Left forelimb (tissue), 1 donor: ENCODE measurements around the gene SLX4.

Experiments
- DNase-seq: peaks from one replicate; pipeline ENCODE4 v3.0.0-alpha.2; 2018; ENCODE audit warnings: low spot score

SLX4 gene

DNA sequence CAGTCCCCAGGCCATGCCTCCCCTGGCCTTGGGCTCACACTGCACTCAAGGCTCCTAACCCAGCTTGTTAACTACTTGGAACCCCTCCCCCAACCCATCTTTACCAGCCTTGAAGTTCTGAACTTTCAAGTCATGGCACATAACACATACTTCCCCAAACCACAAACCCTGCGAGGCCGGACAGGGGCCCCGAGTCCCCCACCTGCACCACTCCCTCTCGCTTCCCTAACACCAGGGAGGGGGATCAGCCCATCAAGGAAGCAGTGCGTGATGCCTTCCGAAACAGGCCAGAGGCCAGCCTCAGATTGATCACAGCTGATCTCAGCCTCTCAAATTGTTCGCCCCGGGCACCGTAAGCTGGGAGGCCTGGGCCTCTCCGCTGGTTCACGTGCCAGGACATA, 31.2 kb downstream of the SLX4 start:
- no peak for DNase-seq

DNA sequence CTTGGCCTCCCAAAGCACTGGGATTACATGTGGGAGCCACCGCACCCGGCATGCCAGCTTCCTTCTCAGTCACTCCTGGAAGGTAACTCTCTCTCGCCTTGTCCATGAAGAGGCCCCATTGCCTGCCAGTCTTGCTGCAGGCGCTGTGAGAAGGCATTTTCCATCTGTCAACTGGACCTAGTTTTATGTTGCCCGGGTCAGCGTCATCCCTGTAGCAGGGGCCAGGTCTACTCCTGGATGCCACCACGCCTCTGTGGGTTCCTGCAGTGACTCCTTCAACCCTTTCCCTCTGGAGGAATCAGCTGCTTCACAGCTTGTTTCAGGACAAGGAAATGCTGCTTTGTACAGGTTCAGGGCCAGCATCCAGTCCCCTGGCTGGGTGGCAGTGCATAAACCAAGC, 31.6 kb downstream of the SLX4 start:
- DNase-seq, result no peak

DNA sequence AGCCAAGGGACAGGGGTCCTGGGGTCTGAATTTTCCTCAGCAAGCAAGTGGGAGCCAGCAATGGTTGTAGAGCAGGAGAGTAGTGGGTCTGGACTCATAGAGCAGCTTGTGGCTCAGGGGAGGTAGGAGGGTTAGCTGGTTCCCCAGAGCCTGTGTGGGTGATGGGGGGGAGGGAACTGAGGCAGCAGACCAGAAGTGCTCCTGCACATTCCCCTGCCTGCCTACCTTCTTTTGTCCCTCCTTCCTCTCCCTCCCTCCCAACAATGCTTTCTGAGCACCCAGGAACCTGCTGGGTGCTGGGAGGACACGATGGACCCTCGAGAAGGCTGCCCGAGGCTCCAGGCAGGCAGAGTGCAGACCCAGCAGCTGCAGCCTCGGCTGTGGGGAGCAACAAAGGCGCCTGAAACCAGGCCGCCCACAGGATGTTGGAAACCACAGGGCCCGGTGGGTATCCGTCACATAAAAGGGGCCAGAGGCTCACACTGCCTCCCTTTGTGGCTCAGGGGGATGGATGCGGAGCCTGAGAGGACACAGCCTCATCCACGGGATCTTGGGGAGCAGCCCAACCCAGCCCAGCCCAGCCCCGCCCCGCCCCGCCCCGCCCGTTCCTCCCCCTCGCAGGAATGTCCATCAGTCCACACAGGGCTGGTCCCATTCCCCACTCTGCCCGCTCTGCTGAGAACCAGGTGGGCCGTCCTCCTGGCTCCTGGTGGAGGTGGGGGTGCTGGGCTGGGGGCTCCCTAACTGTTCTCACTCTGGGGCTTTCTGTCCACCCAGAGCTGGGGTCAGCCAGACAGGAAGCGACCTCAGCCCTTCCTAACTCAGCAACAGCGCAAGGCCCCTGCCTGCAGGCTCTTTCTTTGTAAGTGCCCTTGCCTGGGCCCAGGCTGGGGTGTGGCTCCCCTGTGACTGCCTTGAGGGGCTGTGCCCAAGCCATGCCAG, 32.5 kb downstream of the SLX4 start:
- DNase-seq, result no peak

DNA sequence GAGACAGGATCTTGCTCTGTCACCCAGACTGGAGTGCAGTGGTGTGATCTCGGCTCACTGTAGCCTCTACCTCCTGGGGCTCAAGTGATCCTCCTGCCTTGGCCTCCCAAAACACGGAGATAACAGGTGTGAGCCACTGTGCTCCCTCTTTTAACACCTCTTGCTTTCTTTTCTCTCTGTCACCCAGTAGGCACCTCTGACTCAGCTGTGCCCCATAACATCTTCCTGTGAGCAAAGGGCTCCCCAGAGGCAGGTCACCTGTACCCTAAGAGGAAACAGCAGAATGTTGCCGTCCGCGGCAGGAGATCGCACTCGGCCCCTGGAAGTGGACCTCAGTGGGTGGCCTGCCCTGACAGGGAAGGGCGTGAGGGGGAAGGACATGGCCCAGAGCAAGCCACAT, 33.3 kb downstream of the SLX4 start:
- no peak for DNase-seq

DNA sequence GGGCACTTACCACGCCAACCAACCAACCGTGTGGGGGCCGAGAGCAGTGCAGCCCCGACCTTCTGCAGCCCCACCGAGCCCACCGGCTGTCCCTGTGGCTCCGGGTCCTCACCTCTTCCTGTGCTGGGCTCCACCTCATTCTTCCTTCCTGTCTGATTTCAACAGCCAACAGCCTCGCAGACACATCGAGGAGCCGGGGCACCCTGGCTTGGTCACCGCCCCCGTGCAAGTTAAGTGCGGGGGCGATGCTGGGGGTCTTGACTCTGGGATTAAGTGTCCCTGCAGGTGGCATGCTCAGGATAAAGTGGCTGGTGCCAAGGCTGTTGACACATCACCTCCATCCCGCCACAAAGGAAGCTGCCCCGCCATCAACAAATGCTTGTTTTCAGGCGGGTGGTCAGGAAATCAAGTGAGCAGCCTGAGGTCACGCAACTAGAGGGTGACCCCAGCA, 34.1 kb downstream of the SLX4 start, which contains the start of gene NLRC3:
Gene NLRC3, minus strand, starts transcription at position 102 of the 451 bp plus-strand sequence. CDS start 12,367 bp downstream, outside the sequence.
- DNase-seq, result no peak

DNA sequence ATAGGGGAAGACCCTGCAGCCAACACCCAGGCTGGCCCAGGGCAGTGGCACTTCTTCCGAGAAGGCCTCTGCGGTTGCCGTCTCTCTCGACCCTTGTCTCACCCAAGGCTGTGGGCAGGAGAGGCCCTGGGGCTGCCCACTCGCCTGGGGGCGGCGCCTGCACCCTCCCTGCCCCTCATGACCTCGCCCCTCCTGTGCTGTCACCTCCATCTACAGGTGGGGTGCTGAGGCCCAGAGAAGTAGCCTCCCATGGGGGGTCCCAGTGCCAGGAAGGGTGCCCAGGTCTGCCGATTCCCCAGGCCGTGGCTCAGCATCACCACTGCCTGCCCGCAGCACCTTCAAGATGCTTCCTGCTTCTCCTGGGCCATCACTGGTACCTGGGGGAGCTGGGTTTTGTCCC, 35.2 kb downstream of the SLX4 start:
- DNase-seq, result no peak

DNA sequence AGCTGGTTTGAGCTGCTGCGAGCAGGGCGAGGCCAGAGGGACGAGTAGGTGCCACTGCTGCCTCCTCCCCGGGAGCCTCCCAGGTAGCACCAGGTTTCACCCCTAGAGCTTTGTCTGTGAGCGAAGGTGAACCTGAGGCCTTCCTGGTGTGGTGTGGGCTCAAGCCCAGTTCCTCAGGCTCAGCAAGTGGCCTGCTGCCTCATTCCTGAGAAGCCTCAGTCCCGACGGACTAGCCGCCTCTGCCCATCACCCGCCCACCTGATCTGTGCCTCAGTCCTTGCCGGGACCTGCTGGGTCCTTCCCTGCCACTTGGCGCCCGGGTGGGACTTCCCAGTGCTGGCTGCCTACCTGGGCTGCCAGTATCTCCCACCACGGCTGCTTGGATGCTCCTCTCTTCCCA, 35.9 kb downstream of the SLX4 start:
- DNase-seq, result no peak

DNA sequence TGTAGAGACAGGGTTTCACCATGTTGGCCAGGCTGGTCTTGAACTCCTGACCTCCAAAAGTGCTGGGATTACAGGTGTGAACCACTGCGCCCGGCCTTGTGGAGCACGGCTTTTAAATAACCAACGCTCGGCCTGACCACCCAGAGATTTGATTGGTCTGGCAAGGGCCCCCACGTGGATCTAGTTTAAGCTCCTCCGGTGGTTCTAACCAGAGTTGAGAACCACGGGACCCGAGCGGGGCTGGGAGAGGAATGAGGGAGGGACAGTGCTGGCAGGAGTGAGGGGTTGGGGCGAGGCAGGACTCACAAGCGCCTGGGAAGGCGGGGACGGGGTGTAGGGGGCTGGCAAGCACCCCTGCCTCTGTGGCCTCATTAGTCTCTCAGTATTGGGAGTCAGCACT, 37.2 kb downstream of the SLX4 start:
- DNase-seq, result no peak

DNA sequence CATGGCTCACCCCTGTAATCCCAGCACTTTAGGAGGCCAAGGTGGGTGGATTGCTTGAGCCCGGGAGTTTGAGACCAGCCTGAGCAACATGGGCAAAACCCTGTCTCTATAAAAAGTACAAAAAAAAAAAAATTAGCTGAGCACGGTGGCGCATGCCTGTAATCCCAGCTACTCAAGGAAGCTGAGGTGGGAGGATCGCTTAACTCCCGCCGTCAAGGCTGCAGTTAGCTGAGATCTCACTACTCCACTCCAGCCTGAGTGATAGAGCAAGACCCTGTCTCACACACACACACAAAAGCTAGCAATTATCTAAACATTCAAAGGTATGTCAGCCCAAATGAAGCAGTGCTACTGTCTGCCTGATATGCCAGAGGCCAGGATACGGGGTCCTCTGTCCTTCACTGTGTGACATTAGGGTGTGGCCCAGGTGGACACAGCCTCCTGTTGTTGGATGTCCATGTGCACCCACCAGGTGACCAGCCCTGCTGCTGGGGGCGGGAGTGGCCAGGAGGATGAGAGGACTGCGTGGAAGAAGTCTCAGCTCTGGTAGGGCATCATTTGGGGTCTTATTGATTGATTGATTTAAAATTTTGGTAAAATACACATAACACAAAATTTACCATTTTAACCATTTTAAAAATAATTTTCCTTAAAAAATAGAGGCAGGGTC, 38.1 kb downstream of the SLX4 start:
- no peak for DNase-seq

DNA sequence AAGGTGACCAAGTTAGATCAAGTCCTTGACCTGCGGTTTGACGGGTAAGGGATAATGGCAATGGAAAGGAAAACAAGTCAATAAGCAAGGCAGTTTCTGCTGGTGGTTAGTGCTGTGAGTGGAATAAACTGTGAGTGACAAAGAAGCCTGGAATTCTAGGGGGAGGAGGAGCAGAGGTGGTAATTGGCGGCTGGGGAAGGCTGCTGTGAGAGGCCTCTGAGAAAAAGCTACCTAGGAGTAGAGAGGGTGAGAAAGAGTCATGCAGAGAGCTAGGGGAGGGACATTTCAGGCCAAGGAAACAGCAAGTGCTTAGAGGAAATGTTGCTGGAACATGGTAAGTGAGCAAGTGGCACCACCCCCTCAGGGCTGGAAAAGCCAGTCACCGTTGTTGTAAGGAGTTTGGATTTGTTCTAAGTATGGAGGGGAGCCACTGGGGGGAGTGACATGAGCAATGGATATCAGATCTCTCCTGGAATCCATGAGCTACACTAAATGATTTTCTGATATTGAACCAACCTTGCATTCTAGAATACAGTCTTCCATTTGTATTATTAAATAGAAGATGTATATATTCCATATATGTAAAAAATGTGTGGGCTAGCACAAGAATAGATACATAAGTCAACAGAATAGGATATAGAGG, 40.9 kb downstream of the SLX4 start:
- DNase-seq, result no peak

DNA sequence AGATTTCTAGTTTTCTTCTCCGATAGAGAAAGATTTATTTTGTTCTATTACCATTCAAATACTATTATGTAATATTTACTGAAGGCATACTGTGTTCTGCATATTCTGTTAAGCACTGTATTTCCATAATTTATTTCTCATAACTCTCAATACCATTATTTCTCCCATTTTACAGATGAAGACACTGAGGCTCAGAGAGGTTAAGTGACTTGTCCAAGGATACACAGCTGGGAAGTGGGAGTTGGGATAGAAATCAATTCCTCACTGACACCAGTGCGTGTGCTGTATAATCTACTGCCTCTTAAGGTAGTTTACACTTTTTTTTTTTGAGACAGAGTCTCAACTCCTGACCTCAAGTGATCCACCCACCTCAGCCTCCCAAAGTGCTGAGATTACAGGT, 41.6 kb downstream of the SLX4 start:
- DNase-seq, result no peak

DNA sequence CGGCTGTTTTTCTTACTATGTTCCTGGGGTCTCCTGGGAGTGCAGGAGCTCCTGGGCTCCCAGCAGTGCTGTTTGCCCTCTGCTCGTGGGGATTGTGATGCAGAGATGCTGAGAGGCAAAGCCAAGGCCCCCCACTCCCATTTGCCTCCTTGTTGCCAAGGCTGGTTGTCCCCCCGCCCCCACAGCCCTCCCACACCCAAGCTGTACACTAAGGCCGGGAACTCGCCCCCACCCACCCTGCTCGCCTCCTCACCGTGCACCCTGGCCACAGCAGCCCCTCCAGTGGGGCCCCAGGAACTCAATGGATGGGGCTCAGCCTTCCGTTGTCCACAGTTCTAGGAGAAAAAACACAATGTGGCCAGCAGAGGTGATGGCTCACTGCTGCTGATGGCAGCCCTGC, 44.4 kb downstream of the SLX4 start:
- no peak for DNase-seq

DNA sequence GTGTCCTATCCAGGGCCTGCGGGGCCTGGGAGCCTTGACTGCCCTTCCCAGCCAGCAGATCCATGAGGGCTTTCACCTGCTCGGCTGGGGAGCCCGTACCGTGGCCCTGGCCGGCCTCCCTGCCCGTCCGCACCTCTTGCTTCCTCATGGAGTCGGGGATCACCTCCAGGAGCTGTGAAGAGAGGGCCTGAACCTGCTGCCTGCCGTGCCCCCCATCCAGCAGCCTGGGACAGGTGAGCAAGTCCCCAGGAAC, 46.6 kb downstream of the SLX4 start:
- DNase-seq, result no peak

DNA sequence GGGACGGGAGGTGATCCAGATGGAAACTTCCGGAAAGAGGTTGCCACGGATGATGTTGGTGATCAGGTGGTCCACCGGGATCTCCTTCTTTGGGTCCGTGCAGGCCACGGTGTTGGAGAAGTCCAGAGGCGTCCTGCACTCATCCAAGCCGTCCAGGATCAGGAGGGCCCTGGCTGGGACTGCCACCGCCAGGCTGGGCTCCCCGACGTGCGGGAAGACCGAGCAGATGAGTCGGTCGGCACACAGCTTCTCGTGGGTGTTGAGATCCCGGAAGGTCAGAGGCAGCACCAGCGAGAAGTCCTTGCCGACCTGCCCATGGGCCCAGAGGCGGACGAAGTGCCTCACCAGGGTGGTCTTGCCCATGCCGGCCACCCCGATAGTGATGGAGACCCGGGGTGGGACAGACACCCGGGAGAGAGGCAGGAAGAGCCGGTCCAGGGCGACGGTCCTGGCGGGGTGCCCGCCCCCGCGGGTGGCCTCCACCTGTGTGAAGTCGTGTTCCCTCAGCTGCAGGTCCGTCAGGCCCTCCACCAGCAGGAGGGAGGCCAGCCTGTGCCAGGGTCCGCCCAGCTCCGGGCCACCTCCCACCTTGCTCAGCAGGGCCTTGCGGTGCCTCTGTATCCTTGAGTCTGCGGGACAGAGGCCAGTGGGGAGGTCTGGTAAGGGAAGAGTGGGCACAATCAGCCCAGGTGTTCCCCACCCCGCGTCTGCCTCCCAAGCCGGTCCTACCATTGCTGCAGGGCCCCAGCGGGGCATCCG, 47.1 kb downstream of the SLX4 start:
- no peak for DNase-seq

DNA sequence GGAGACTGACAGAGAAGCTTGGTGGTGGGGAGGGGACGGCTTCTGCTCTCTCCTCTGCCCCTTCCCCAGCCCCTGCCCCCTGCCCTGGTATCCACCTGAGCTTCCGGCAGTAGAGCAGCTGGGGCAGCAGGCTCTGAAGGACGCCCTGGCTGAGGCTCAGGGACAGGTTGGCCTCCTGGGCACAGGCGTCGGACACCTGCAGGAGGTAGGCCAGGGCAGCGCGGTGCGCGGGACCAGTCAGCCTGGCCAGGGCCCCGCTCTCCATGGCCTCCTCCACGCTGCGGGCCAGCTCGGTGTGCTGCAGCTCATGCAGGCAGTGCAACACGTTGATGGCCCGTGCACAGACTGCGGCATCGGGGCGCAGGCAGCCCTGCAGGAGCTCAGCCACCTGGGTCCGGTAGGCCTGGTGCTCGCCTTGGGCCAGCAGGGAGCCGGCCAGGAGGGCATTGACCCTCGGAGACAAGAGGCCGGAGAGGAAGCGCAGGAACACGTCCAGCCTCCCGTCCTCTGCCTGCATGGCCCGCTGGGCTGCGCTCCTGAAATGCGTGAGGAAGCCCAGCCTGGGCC, 48.4 kb downstream of the SLX4 start:
- no peak for DNase-seq

DNA sequence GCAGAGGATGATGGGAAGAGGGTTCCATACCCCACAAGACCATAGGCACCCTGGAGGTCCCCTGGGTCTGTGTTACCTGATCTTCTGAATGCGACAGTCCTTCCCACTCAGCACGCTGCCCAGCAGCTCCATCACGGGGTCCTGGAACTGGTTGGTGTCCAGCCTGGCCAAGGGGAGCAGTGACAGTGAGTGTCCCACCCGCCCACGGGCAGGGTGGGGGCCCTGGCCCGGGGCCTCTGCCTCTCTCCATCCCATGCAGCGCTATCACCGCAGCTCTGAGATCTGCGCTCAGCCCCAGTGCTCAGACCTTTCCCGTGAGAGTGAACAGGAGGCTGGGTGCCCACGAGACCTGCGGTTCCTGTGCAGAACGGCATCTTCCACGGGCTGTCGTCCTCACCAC, 49.8 kb downstream of the SLX4 start:
- no peak for DNase-seq

DNA sequence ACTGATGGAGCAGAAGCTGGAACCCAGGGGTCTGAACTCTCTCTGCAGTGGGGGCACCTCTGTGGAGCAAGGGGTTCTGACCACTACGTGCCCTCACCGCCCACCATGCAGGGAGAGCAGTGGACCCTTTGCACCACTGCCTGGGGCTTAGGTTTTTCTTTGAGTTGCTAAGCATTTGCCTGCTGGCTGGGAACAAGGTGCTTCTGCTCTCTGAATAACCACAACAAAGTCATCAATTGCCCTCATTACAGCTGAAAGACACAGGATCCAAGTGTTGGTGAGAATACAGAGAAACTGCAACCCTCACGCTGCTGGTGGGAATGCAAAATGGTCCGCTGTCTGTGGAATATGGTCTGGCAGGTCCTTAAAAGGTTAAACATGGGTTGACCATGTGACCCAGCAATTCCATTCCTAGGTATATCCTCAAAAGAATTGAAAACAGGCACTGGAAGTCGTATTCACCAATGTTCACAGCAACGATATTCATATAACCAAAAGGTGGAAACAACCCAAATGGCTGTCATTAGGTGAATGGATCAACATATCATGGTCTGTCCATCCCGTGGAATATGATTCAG, 57.0 kb downstream of the SLX4 start:
- DNase-seq, result no peak

DNA sequence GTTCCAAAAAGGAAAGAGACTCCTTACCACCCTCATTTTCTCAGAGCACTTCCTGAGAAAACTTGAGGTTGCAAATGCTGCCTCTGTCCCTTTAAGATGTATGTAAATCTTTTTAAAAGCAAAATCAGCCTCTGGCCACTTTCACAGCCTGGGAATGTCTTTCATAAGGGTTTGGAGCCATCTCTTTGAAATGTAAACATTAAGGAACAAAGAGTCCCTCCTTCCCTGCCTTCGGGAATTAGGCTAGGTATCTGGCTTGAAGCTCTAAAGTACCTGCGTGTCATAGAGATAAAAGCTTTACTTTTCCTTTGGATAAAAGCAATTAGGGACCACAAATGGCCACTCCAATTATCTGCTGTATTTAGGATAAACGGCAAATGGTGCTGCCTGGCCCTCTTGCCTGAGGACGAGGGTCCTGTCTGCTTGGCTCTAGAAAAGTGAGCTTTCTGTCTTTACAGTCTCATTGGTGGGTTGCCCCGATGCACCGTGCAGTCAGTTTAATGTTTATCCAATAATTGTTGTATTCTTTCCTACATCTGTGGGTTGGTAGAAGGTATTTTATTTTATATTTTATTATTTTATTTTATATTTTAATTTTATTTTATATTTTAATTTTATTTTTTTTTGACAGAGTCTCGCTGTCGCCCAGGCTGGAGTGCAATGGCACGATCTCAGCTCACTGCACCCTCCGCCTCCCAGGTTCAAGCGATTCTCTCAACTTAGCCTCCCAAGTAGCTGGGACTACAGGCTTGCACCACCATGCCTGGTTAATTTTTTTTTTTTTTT, 58.1 kb downstream of the SLX4 start:
- no peak for DNase-seq

DNA sequence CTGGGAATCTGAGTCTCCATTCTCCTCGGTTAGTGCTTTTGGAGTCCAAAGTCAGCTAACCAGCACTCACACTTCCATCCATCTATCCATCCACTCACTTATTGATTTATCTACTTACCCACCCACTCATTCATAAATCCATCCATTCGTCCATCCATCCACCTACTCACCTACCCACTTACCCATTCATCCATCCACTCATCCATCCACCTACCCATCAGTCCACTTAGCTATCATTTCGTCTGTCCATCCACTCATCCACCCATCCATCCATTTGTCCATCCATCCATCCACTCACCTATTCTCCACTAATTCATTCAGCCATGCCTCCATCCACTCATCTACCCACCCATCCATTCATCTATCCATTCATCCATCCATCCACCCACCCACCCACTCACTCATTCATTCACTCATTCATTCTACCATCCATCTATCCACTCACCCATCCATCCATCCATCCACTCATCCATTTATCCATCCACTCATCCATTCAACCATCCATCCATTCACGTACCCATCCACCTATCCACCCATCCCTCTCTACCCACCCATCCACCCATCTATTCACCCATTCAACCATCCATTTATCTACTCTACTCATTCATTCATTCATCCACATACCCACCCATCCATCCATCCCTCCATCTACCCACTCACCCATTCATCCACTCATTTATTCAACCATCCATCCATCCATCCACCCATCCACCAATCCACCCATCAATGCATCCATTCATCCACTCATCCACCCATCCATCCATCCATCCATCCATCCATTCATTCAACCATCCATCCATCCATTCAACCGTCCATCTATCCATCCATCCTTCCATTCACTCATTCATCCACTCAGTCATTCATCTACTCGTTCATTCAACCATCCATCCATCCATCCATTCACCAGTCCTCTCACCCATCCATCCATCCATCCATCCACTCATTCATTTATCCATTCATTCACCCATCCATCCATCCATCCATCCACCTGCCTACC, 60.3 kb downstream of the SLX4 start:
- DNase-seq, result no peak

DNA sequence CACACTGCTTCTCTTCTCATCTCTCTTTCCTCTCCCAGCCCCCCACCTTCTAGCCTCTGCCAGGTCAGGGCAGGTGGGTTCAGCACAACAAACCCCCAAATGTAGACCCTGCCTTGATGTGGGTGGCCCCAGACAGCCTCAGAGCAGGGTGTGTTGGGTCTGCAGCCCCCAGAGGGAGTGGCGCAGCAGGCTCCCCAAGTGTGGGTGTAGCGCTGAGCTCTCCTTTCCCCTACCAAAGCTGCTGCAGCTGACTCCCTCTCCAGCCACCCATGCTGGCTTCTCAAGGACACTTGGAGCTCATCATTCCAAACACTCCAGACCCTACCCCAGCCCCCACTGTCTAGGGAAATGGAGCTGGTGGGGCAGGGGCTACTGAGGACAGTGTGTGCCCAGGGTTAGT, 61.5 kb downstream of the SLX4 start:
- DNase-seq, result no peak
